H9 (cell line): ENCODE data around the gene CLCN5. TPM values are rescaled to one million over a fixed set of nuclear protein-coding genes. Genes with fewer than 3 reads are reported as not detected.

ENCODE experiments used
- DNase-seq: peaks from one replicate; pipeline ENCODE4 v3.0.0-alpha.2; 2017
- H2AFZ ChIP-seq: one replicate; pipeline ENCODE4 v1.6.1; 2013; ENCODE audit warnings: mild to moderate bottlenecking, low read length, control low read depth, moderate library complexity
- H2AK5ac ChIP-seq: 2 replicates; pipeline ENCODE4 v1.6.1; 2013; ENCODE audit warnings: low read length, control low read depth, mixed read lengths; ENCODE audit not compliant: insufficient read length
- H2BK120ac ChIP-seq: one replicate; pipeline ENCODE4 v1.6.1; 2013; ENCODE audit warnings: low read depth, mild to moderate bottlenecking, low read length, control low read depth, inconsistent platforms; ENCODE audit not compliant: poor library complexity, severe bottlenecking
- H2BK12ac ChIP-seq: 2 replicates; pipeline ENCODE4 v1.6.1; 2013; ENCODE audit warnings: low read length, control low read depth, mixed read lengths, low read depth; ENCODE audit not compliant: insufficient read length
- H2BK15ac ChIP-seq: 2 replicates; pipeline ENCODE4 v1.6.1; 2013; ENCODE audit warnings: low read depth, low read length, control low read depth
- H2BK20ac ChIP-seq: one replicate; pipeline ENCODE4 v1.6.1; 2013; ENCODE audit warnings: low read depth, mild to moderate bottlenecking, low read length, control low read depth, inconsistent platforms; ENCODE audit not compliant: poor library complexity, severe bottlenecking
- H2BK5ac ChIP-seq: 2 replicates; pipeline ENCODE4 v1.6.1; 2013; ENCODE audit warnings: low read length, control low read depth, mixed read lengths; ENCODE audit not compliant: insufficient read length
- H3K14ac ChIP-seq: 2 replicates; pipeline ENCODE4 v1.6.1; 2013; ENCODE audit warnings: low read length, control low read depth; ENCODE audit not compliant: insufficient read depth
- H3K18ac ChIP-seq: 2 replicates; pipeline ENCODE4 v1.6.1; 2013; ENCODE audit warnings: low read depth, mild to moderate bottlenecking, mixed read lengths, low read length, control low read depth; ENCODE audit not compliant: insufficient read length
- H3K23ac ChIP-seq: 2 replicates; pipeline ENCODE4 v1.6.1; 2013; ENCODE audit warnings: low read length, control low read depth, mixed read lengths, low read depth; ENCODE audit not compliant: insufficient read length
- H3K23me2 ChIP-seq: 2 replicates; pipeline ENCODE4 v1.6.1; 2013; ENCODE audit warnings: low read depth, mild to moderate bottlenecking, mixed read lengths, low read length, control low read depth; ENCODE audit not compliant: insufficient read length, poor library complexity, severe bottlenecking
- H3K27ac ChIP-seq: 2 replicates; pipeline ENCODE4 v1.5.1; 2013; ENCODE audit warnings: low read length, control low read depth, mixed read lengths, low read depth; ENCODE audit not compliant: insufficient read length
- H3K27me3 ChIP-seq: 2 replicates; pipeline ENCODE4 v1.6.1; 2013; ENCODE audit warnings: low read length, control low read depth, inconsistent platforms; ENCODE audit not compliant: insufficient read depth
- H3K4ac ChIP-seq: 2 replicates; pipeline ENCODE4 v1.6.1; 2013; ENCODE audit warnings: low read depth, mild to moderate bottlenecking, control low read depth, inconsistent platforms, low read length, moderate library complexity
- H3K4me1 ChIP-seq: 2 replicates; pipeline ENCODE4 v1.6.1; 2013; ENCODE audit warnings: low read length, control low read depth, inconsistent platforms; ENCODE audit not compliant: insufficient read depth
- H3K4me2 ChIP-seq: 2 replicates; pipeline ENCODE4 v1.6.1; 2013; ENCODE audit warnings: low read length, control low read depth, mixed read lengths; ENCODE audit not compliant: insufficient read length, insufficient read depth
- H3K56ac ChIP-seq: 2 replicates; pipeline ENCODE4 v1.6.1; 2013; ENCODE audit warnings: low read depth, mild to moderate bottlenecking, mixed read lengths, low read length, control low read depth; ENCODE audit not compliant: insufficient read length
- H3K79me1 ChIP-seq: 2 replicates; pipeline ENCODE4 v1.6.1; 2013; ENCODE audit warnings: low read depth, mild to moderate bottlenecking, moderate library complexity, low read length, control low read depth, inconsistent platforms; ENCODE audit not compliant: insufficient read depth, poor library complexity, severe bottlenecking
- H3K79me2 ChIP-seq: 2 replicates; pipeline ENCODE4 v1.6.1; 2013; ENCODE audit warnings: low read length, control low read depth, inconsistent platforms; ENCODE audit not compliant: insufficient read depth
- H3K9ac ChIP-seq: 2 replicates; pipeline ENCODE4 v1.6.1; 2013; ENCODE audit warnings: low read length, control low read depth, mixed read lengths; ENCODE audit not compliant: insufficient read length; ENCODE audit errors: extremely low read depth
- H3K9me3 ChIP-seq: one replicate; pipeline ENCODE4 v1.6.1; 2013; ENCODE audit warnings: low read depth, low read length, inconsistent platforms; ENCODE audit not compliant: control insufficient read depth
- H3T11ph ChIP-seq: one replicate; pipeline ENCODE4 v1.6.1; 2013; ENCODE audit warnings: mild to moderate bottlenecking, low read length, control low read depth, inconsistent platforms
- H4K20me1 ChIP-seq: one replicate; pipeline ENCODE4 v1.6.1; 2013; ENCODE audit not compliant: control insufficient read depth, insufficient read length, insufficient read depth
- H4K5ac ChIP-seq: 2 replicates; pipeline ENCODE4 v1.6.1; 2013; ENCODE audit warnings: low read depth, mild to moderate bottlenecking, mixed read lengths, low read length, control low read depth; ENCODE audit not compliant: insufficient read length
- H4K8ac ChIP-seq: replicated peaks from 2 replicates; pipeline ENCODE4 v1.6.1; 2013; ENCODE audit warnings: low read length, control low read depth, mixed read lengths, low read depth; ENCODE audit not compliant: insufficient read length
- H4K91ac ChIP-seq: 2 replicates; pipeline ENCODE4 v1.6.1; 2013; ENCODE audit warnings: low read depth, mild to moderate bottlenecking, moderate library complexity, mixed read lengths, low read length, control low read depth; ENCODE audit not compliant: insufficient read length
- H3K27ac Mint-ChIP-seq, 3 experiments: 2 replicates in 2 of 3; 3 replicates in 1 of 3; pipeline ENCODE4 v1.8.0; 2020 to 2021; ENCODE audit warnings: mixed read lengths in 3 of 3, mild to moderate bottlenecking in 1 of 3, moderate library complexity in 1 of 3
- H3K27me3 Mint-ChIP-seq: 2 replicates; pipeline ENCODE4 v1.8.0; 2021; ENCODE audit warnings: low read depth, mild to moderate bottlenecking, moderate library complexity, mixed read lengths
- H3K36me3 Mint-ChIP-seq, 3 experiments: 2 replicates in 2 of 3; 3 replicates in 1 of 3; pipeline ENCODE4 v1.8.0; 2020 to 2021; ENCODE audit warnings: low read depth in 3 of 3, mixed read lengths in 3 of 3; ENCODE audit not compliant: insufficient read depth in 1 of 3
- H3K4me1 Mint-ChIP-seq, 2 experiments: 2 replicates each; pipeline ENCODE4 v1.8.0; 2020; ENCODE audit warnings: mixed read lengths in 2 of 2
- H3K4me3 Mint-ChIP-seq, 2 experiments: 2 replicates in 1 of 2; 3 replicates in 1 of 2; pipeline ENCODE4 v1.8.0; 2020 to 2021; ENCODE audit warnings: mild to moderate bottlenecking in 2 of 2, mixed read lengths in 2 of 2, moderate library complexity in 1 of 2
- H3K9me3 Mint-ChIP-seq, 2 experiments: 2 replicates in 1 of 2; 3 replicates in 1 of 2; pipeline ENCODE4 v1.8.0; 2020; ENCODE audit warnings: mild to moderate bottlenecking in 2 of 2, mixed read lengths in 2 of 2, moderate library complexity in 1 of 2
- CTCF ChIP-seq: fragments of 200-600 bp; sonication (generic); conservative IDR thresholded peaks from 3 replicates; pipeline ENCODE4 v1.8.0; 2021; ENCODE audit warnings: antibody characterized with exemption, mild to moderate bottlenecking
- WGBS: extraction: QIAGEN DNeasy Blood & Tissue Kit; methylation state at CpG from one replicate; pipeline ENCODE4 v1.1.7; 2013; ENCODE audit warnings: missing lambda C conversion rate, low lambda C conversion rate, mixed read lengths; ENCODE audit not compliant: insufficient read length; ENCODE audit errors: extremely low coverage; 5-methylcytosine and 5-hydroxymethylcytosine counted together
- total RNA-seq: library from RNA; stranded (reverse); gene quantifications from 2 replicates; pipeline ENCODE4 v1.2.1, GENCODE V29; 2021

CLCN5 gene
- total RNA-seq, 1 experiment from 2014 or later = 5.9 TPM

GRCh38 chrX:50073601-50074000, 151.2 kb downstream of the CLCN5 start:
- H3K56ac ChIP-seq = no peak overlapping the region
- H3K79me1 ChIP-seq = no peaks in the 10 kb centered on the region
- no peak overlapping the region for H3K4me2 ChIP-seq
- peaks cover 0 to 3% of the 10 kb centered on the region in 2 experiments; a peak in 1 of 4 replicates for H3K4me1 Mint-ChIP-seq
- no peaks in the 10 kb centered on the region for H4K20me1 ChIP-seq
- no peak overlapping the region for H2AFZ ChIP-seq
- no peak overlapping the region for H3T11ph ChIP-seq
- no peak overlapping the region for H2BK12ac ChIP-seq
- H3K79me2 ChIP-seq = no peaks in the 10 kb centered on the region
- H4K8ac ChIP-seq = no peak overlapping the region
- H3K9me3 ChIP-seq = no peaks in the 10 kb centered on the region
- no peak overlapping the region for H3K27ac Mint-ChIP-seq
- peaks cover 2 to 8% (median 4%) of the 10 kb centered on the region in 3 experiments; a peak in 6 of 7 replicates for H3K36me3 Mint-ChIP-seq
- no peak overlapping the region for H2AK5ac ChIP-seq
- H3K4me3 Mint-ChIP-seq = no peak overlapping the region
- no peak overlapping the region for H2BK20ac ChIP-seq
- no peak overlapping the region for H3K27ac ChIP-seq
- no peak overlapping the region for H3K4ac ChIP-seq
- H3K27me3 Mint-ChIP-seq = no peaks in the 10 kb centered on the region
- no peak overlapping the region for H2BK15ac ChIP-seq
- no peak overlapping the region for H3K23ac ChIP-seq
- WGBS = no CpG with 5 or more reads among the region's 2 CpGs
- no peak overlapping the region for H3K18ac ChIP-seq
- no peak for DNase-seq
- TF ChIP-seq CTCF = no peak
- H3K9me3 Mint-ChIP-seq = peaks cover 61 to 71% of the 10 kb centered on the region in 2 experiments
- H4K91ac ChIP-seq = no peak overlapping the region
- H3K27me3 ChIP-seq = no peaks in the 10 kb centered on the region
- no peak overlapping the region for H4K5ac ChIP-seq
- no peaks in the 10 kb centered on the region for H3K23me2 ChIP-seq
- no peak overlapping the region for H3K9ac ChIP-seq
- H2BK120ac ChIP-seq = no peak overlapping the region
- no peak overlapping the region for H2BK5ac ChIP-seq
- no peak overlapping the region for H3K14ac ChIP-seq
- H3K4me1 ChIP-seq = peaks cover under 1% of the 10 kb centered on the region; the same call in 1 of the 2 replicates
